NCI-H146 treated with DMSO at 0.1 percent for 48 hours (cell line): ENCODE results near the gene PEG3.

Source experiments
- DNase-seq: peaks from one replicate; lab custom pipeline; 2025; ENCODE audit not compliant: unreplicated experiment; lab: John Stamatoyannopoulos, UW

Gene PEG3

DNA sequence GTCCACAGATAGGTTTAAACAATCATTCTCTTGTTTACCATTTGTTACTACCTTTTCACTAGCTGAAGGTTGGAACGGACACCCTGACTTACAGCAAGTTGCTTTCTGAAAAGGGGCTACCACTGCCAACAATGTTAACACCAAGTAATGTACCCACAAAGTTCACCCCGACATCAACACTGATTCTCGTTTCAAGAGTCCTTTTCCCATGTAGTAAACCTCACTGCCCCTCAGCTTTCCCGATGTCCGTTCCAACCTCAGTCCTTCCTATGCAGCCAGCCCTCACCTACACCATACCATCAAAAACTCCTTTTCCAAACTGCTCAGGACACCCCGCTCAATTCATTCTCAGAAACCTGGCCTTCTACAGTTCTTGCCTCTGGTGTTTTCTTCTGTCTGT, 29.0 kb downstream of the PEG3 start:
- no peak for DNase-seq

DNA sequence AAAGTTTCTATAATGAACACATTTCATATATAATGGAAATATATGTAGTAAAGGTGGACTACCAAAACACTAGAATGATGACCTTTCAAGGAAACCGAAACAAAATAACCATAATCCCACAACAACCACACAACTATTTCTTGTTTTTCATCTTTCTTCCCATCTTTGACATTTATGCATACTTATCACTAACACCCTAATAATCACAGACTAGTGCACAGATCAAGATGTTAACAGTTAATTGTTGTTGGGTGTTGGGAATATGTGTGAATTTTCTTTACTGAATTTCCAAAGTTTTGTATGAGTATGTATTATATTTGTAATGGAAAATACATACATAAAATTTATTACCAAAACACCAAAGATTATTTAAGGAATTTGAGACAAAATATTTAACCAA, 30.3 kb downstream of the PEG3 start:
- no peak for DNase-seq

DNA sequence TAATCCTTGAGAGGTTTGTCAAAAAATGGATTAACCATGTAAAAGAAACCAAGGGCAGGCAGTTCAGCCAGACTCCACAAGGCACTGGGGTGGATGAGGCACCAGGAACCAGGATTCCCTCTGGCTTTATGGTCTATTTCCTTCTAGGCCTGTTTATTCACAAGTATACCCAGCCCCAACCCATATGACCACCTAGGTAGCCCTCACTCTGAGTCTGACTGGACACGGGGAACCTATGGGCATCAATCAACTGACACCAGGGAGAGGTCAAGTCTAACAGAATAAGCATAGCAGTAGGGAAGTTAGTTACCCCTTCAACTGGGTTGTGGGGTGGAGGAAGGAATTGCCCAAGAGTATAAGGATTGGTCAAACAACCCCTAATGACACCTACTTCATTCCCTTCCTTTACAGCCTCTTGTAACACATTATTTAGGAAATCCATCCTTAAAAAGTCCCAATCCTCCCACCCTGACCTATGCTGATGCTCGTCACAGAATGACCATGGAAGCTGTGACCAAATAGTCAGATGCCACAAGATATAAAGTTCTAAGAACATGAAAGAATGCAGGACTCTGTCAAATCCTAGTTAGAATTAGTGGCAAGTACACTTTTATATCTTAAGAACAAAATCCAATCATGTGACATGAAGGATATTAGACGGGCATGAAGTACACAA, 31.7 kb downstream of the PEG3 start:
- DNase-seq, result no peak

DNA sequence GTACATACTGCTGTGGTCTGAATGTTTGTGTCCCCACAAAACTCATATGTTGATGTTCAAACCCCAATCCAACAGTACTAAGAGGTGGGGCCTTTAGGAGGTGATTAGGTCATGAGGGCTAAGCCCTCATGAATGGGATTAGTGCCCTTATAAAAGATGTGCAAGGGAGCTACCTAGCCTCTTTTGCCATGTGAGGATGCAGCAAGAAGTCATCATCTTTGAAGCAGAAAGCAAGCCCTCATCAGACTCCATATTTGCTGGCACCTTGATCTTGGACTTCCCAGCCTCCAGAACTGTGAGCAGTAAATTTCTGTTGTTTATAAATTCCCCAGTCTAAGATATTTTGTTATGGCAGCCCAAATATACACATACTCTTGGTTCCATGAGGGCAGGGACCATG, 33.9 kb downstream of the PEG3 start:
- DNase-seq, result no peak
